ENCODE results near the gene HACD2.

DNA sequence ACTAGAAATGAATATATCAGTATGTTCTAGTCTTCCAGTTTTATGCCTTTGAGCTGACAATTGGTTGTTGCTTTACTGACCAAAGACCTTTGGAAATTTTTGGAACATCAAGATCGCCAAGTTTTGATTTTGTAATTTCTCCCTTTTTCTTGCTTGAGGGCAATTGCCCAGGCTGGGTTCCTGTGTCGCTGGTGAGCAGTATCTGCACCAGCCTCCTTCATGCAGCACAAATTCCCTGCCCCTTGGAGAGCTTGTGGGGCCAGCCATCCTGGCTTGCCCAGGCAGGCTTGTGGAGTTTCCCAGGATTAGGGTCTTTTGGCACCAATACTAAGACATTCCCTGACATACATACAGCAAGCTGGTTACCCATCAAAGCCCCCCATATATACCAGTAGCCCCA lies 37.9 kb upstream of the HACD2 start:
- TF ChIP-seq, protein P1, sequence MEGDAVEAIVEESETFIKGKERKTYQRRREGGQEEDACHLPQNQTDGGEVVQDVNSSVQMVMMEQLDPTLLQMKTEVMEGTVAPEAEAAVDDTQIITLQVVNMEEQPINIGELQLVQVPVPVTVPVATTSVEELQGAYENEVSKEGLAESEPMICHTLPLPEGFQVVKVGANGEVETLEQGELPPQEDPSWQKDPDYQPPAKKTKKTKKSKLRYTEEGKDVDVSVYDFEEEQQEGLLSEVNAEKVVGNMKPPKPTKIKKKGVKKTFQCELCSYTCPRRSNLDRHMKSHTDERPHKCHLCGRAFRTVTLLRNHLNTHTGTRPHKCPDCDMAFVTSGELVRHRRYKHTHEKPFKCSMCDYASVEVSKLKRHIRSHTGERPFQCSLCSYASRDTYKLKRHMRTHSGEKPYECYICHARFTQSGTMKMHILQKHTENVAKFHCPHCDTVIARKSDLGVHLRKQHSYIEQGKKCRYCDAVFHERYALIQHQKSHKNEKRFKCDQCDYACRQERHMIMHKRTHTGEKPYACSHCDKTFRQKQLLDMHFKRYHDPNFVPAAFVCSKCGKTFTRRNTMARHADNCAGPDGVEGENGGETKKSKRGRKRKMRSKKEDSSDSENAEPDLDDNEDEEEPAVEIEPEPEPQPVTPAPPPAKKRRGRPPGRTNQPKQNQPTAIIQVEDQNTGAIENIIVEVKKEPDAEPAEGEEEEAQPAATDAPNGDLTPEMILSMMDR (IDR thresholded peaks at IDR 0.05) = no peak
- TF ChIP-seq ZFX (IDR thresholded peaks at IDR 0.05; ENCODE audit: borderline replicate concordance) = no peak
